Dendritic cell treated with granulocyte-macrophage colony-stimulating factor and Interleukin-4, amounts not matched to agents 40 ng/mL and 50 ng/mL, for 4 days (primary cell): ENCODE measurements around the gene WIPF3.

Experiments
- H3K27ac Mint-ChIP-seq: one replicate; pipeline ENCODE4 v1.8.0; 2022; ENCODE audit warnings: mild to moderate bottlenecking, mixed read lengths
- H3K27me3 Mint-ChIP-seq: one replicate; pipeline ENCODE4 v1.8.0; 2022; ENCODE audit warnings: mild to moderate bottlenecking, mixed read lengths
- H3K36me3 Mint-ChIP-seq: one replicate; pipeline ENCODE4 v1.8.0; 2022; ENCODE audit warnings: low read depth, mixed read lengths
- H3K4me1 Mint-ChIP-seq: one replicate; pipeline ENCODE4 v1.8.0; 2022; ENCODE audit warnings: low read depth, mixed read lengths
- H3K4me3 Mint-ChIP-seq: one replicate; pipeline ENCODE4 v1.8.0; 2022; ENCODE audit warnings: mild to moderate bottlenecking, moderate library complexity, mixed read lengths
- H3K9me3 Mint-ChIP-seq: one replicate; pipeline ENCODE4 v1.8.0; 2022; ENCODE audit warnings: mixed read lengths
- intact Hi-C: fragments of 100-400 bp; cut with micrococcal nuclease; formaldehyde crosslinking; loops from one replicate; pipeline ENCODE4 v1.15.0; 2022

WIPF3 gene

GRCh38 chr7:29900745-29901144 is 94.4 kb downstream of the WIPF3 start:
- H3K4me3 Mint-ChIP-seq: no peak overlapping the region
- H3K27ac Mint-ChIP-seq: no peak overlapping the region
- H3K36me3 Mint-ChIP-seq: no peaks in the 10 kb centered on the region
- intact Hi-C loops: no loop called here
- no peaks in the 10 kb centered on the region for H3K27me3 Mint-ChIP-seq
- H3K9me3 Mint-ChIP-seq: peaks cover 10% of the 10 kb centered on the region
- H3K4me1 Mint-ChIP-seq: no peaks in the 10 kb centered on the region

GRCh38 chr7:29906200-29907022 is 100.1 kb downstream of the WIPF3 start:
- peaks cover 34% of the 10 kb centered on the region for H3K9me3 Mint-ChIP-seq
- intact Hi-C loops: no loop called here

GRCh38 chr7:29914180-29914579 is 107.9 kb downstream of the WIPF3 start:
- Mint-ChIP-seq H3K27me3 (no peaks in the 10 kb centered on the region), H3K9me3 (no peaks in the 10 kb centered on the region), H3K36me3 (peaks cover 4% of the 10 kb centered on the region), H3K4me1 (peaks cover 5% of the 10 kb centered on the region), H3K4me3 (no peak overlapping the region), H3K27ac (no peak overlapping the region)
- intact Hi-C loops: no loop called here

More at GRCh38 chr7:29906200-29907022, 100.1 kb downstream of the WIPF3 start:
- Mint-ChIP-seq H3K27ac (no peak overlapping the region), H3K4me1 (no peaks in the 10 kb centered on the region), H3K4me3 (no peak overlapping the region), H3K27me3 (peaks cover 2% of the 10 kb centered on the region), H3K36me3 (peaks cover 8% of the 10 kb centered on the region)

GRCh38 chr7:29915481-29916215 is 109.3 kb downstream of the WIPF3 start:
- Mint-ChIP-seq H3K36me3 (peaks cover 19% of the 10 kb centered on the region), H3K27me3 (no peaks in the 10 kb centered on the region)
- intact Hi-C loops: no loop called here

GRCh38 chr7:29917641-29918040 is 111.3 kb downstream of the WIPF3 start:
- Mint-ChIP-seq H3K36me3 (peaks cover 28% of the 10 kb centered on the region), H3K27me3 (no peaks in the 10 kb centered on the region), H3K4me1 (peaks cover under 1% of the 10 kb centered on the region), H3K27ac (no peak overlapping the region), H3K9me3 (no peaks in the 10 kb centered on the region), H3K4me3 (no peak overlapping the region)
- intact Hi-C loops: no loop called here

More at GRCh38 chr7:29915481-29916215, 109.3 kb downstream of the WIPF3 start:
- no peak overlapping the region for H3K4me3 Mint-ChIP-seq
- peaks cover 5% of the 10 kb centered on the region for H3K4me1 Mint-ChIP-seq
- H3K27ac Mint-ChIP-seq: no peak overlapping the region
- H3K9me3 Mint-ChIP-seq: no peaks in the 10 kb centered on the region

- intact Hi-C loops: no loop called here
- H3K27ac Mint-ChIP-seq: no peak overlapping the region
- no peaks in the 10 kb centered on the region for H3K9me3 Mint-ChIP-seq
- H3K4me3 Mint-ChIP-seq: no peak overlapping the region
- H3K4me1 Mint-ChIP-seq: no peaks in the 10 kb centered on the region
- H3K27me3 Mint-ChIP-seq: no peaks in the 10 kb centered on the region
- peaks cover 40% of the 10 kb centered on the region for H3K36me3 Mint-ChIP-seq
Observed at GRCh38 chr7:29918850-29919249, 112.5 kb downstream of the WIPF3 start.

- intact Hi-C loops: loop anchor here (5.0 kb wide), 1 partner anchor 282 kb away; no protein-coding TSS in a partner anchor
- Mint-ChIP-seq H3K9me3 (no peaks in the 10 kb centered on the region), H3K4me1 (no peaks in the 10 kb centered on the region)
Observed at GRCh38 chr7:29919790-29920189, 113.5 kb downstream of the WIPF3 start.

GRCh38 chr7:29920491-29920890 is 114.2 kb downstream of the WIPF3 start:
- Mint-ChIP-seq H3K4me1 (no peaks in the 10 kb centered on the region), H3K27me3 (no peaks in the 10 kb centered on the region), H3K9me3 (no peaks in the 10 kb centered on the region), H3K4me3 (no peak overlapping the region), H3K27ac (no peak overlapping the region), H3K36me3 (peaks cover 56% of the 10 kb centered on the region)
- intact Hi-C loops: loop anchor here (5.0 kb wide), 1 partner anchor 283 kb away; no protein-coding TSS in a partner anchor

More at GRCh38 chr7:29919790-29920189, 113.5 kb downstream of the WIPF3 start:
- no peaks in the 10 kb centered on the region for H3K27me3 Mint-ChIP-seq
- H3K36me3 Mint-ChIP-seq: peaks cover 49% of the 10 kb centered on the region
- no peak overlapping the region for H3K27ac Mint-ChIP-seq
- H3K4me3 Mint-ChIP-seq: no peak overlapping the region

- no peaks in the 10 kb centered on the region for H3K27me3 Mint-ChIP-seq
- peaks cover 62% of the 10 kb centered on the region for H3K36me3 Mint-ChIP-seq
- intact Hi-C loops: loop anchor here (1.0 to 5.0 kb wide), 2 partner anchors 43 to 284 kb away; no protein-coding TSS in a partner anchor
- no peaks in the 10 kb centered on the region for H3K9me3 Mint-ChIP-seq
- H3K4me3 Mint-ChIP-seq: no peak overlapping the region
- H3K27ac Mint-ChIP-seq: no peak overlapping the region
- H3K4me1 Mint-ChIP-seq: no peaks in the 10 kb centered on the region
Observed at GRCh38 chr7:29921404-29922010, 115.2 kb downstream of the WIPF3 start.

GRCh38 chr7:29922921-29923700 is 116.8 kb downstream of the WIPF3 start:
- H3K4me3 Mint-ChIP-seq: no peak overlapping the region

GRCh38 chr7:29924006-29924405 is 117.7 kb downstream of the WIPF3 start:
- no peaks in the 10 kb centered on the region for H3K27me3 Mint-ChIP-seq
- no peaks in the 10 kb centered on the region for H3K4me1 Mint-ChIP-seq
- no peaks in the 10 kb centered on the region for H3K9me3 Mint-ChIP-seq
- intact Hi-C loops: loop anchor here (5.0 kb wide), 1 partner anchor 287 kb away; no protein-coding TSS in a partner anchor
- no peak overlapping the region for H3K27ac Mint-ChIP-seq
- H3K4me3 Mint-ChIP-seq: no peak overlapping the region
- peaks cover 76% of the 10 kb centered on the region for H3K36me3 Mint-ChIP-seq

More at GRCh38 chr7:29922921-29923700, 116.8 kb downstream of the WIPF3 start:
- H3K9me3 Mint-ChIP-seq: no peaks in the 10 kb centered on the region
- no peaks in the 10 kb centered on the region for H3K4me1 Mint-ChIP-seq
- intact Hi-C loops: loop anchor here (5.0 kb wide), 1 partner anchor 286 kb away; no protein-coding TSS in a partner anchor
- H3K27me3 Mint-ChIP-seq: no peaks in the 10 kb centered on the region
- H3K36me3 Mint-ChIP-seq: peaks cover 78% of the 10 kb centered on the region
- no peak overlapping the region for H3K27ac Mint-ChIP-seq

GRCh38 chr7:29924684-29925083 is 118.4 kb downstream of the WIPF3 start:
- H3K27me3 Mint-ChIP-seq: no peaks in the 10 kb centered on the region
- no peaks in the 10 kb centered on the region for H3K9me3 Mint-ChIP-seq
- intact Hi-C loops: loop anchor here (5.0 kb wide), 1 partner anchor 287 kb away; no protein-coding TSS in a partner anchor
- H3K27ac Mint-ChIP-seq: no peak overlapping the region
- peaks cover 75% of the 10 kb centered on the region for H3K36me3 Mint-ChIP-seq
- no peaks in the 10 kb centered on the region for H3K4me1 Mint-ChIP-seq
- H3K4me3 Mint-ChIP-seq: no peak overlapping the region

GRCh38 chr7:29926216-29926615 is 119.9 kb downstream of the WIPF3 start:
- intact Hi-C loops: no loop called here
- H3K27me3 Mint-ChIP-seq: no peaks in the 10 kb centered on the region

More at GRCh38 chr7:29926216-29926615, 119.9 kb downstream of the WIPF3 start:
- Mint-ChIP-seq H3K9me3 (no peaks in the 10 kb centered on the region), H3K27ac (no peak overlapping the region), H3K36me3 (peaks cover 75% of the 10 kb centered on the region), H3K4me3 (no peak overlapping the region), H3K4me1 (no peaks in the 10 kb centered on the region)
